Measurements from ENCODE around the gene KCTD1.

DNA sequence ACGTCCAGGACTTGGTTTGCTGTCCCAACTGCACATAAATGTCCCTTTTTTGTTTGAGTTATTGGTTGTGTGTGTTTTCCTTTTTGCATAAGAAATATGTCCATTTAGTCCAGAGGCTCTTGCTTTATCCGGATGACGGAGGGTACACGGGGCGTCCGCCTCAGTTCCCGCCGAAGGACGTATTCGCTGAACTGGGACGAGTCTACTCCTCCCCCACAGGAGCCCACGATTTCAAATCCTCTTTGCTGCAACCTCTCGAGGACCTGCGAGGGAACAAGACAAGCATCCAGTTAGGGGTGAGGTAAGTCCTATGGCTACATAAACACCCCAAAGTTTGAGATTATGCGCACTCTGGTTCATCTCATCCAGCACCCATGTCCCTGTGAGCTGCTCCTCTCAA, 92.7 kb downstream of the KCTD1 start:
- TF ChIP-seq, protein P1, sequence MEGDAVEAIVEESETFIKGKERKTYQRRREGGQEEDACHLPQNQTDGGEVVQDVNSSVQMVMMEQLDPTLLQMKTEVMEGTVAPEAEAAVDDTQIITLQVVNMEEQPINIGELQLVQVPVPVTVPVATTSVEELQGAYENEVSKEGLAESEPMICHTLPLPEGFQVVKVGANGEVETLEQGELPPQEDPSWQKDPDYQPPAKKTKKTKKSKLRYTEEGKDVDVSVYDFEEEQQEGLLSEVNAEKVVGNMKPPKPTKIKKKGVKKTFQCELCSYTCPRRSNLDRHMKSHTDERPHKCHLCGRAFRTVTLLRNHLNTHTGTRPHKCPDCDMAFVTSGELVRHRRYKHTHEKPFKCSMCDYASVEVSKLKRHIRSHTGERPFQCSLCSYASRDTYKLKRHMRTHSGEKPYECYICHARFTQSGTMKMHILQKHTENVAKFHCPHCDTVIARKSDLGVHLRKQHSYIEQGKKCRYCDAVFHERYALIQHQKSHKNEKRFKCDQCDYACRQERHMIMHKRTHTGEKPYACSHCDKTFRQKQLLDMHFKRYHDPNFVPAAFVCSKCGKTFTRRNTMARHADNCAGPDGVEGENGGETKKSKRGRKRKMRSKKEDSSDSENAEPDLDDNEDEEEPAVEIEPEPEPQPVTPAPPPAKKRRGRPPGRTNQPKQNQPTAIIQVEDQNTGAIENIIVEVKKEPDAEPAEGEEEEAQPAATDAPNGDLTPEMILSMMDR (IDR thresholded peaks at IDR 0.05; ENCODE audit: insufficient read depth, low read depth, low read length) = no peak
- TF ChIP-seq EZH2 (IDR thresholded peaks at IDR 0.05; ENCODE audit: insufficient read depth, low read length) = no peak

Data from astrocyte (in vitro differentiated cells and primary cell).